ENCODE measurements around the gene UNC119B.

- TF ChIP-seq CTCF (conservative IDR thresholded peaks at IDR 0.05) (no peak), ZFX (IDR thresholded peaks at IDR 0.05) (no peak)
These were observed 25.7 kb upstream of the UNC119B start for GRCh38 chr12:120684523-120684932.
